Chondrocyte (in vitro differentiated cells): ENCODE measurements around the gene RNF103. TPM values are rescaled to one million over a fixed set of nuclear protein-coding genes. Genes with fewer than 3 reads are reported as not detected.

ENCODE experiments used
- DNase-seq: peaks from one replicate; pipeline ENCODE4 v3.0.0; 2021; ENCODE audit warnings: mixed read lengths, low spot score
- H3K27ac Mint-ChIP-seq: one replicate; pipeline ENCODE4 v1.8.0; 2021; ENCODE audit warnings: mild to moderate bottlenecking, moderate library complexity, mixed read lengths; ENCODE audit not compliant: unreplicated experiment
- H3K27me3 Mint-ChIP-seq: 2 replicates; pipeline ENCODE4 v1.8.0; 2021; ENCODE audit warnings: low read depth, mixed read lengths
- H3K36me3 Mint-ChIP-seq: 2 replicates; pipeline ENCODE4 v1.8.0; 2021; ENCODE audit warnings: low read depth, mixed read lengths
- H3K4me1 Mint-ChIP-seq: 2 replicates; pipeline ENCODE4 v1.8.0; 2021; ENCODE audit warnings: low read depth, mild to moderate bottlenecking, mixed read lengths
- H3K4me3 Mint-ChIP-seq: one replicate; pipeline ENCODE4 v1.8.0; 2021; ENCODE audit warnings: mild to moderate bottlenecking, moderate library complexity, mixed read lengths; ENCODE audit not compliant: unreplicated experiment
- H3K9me3 Mint-ChIP-seq: 2 replicates; pipeline ENCODE4 v1.8.0; 2021; ENCODE audit warnings: low read depth, mixed read lengths
- total RNA-seq: library from RNA; stranded (reverse); gene quantifications from 3 replicates; pipeline ENCODE4 v1.2.1, GENCODE V29; 2021
- TF ChIP-seq, protein P1 (sequence below): fragments of 200-600 bp; sonication (generic); IDR thresholded peaks from 2 replicates; pipeline ENCODE4 v1.5.0; 2021; ENCODE audit warnings: antibody characterized with exemption, mild to moderate bottlenecking, moderate library complexity

The RNF103 gene
- total RNA-seq, 1 donor from 2014 or later: 32.4 TPM

DNA sequence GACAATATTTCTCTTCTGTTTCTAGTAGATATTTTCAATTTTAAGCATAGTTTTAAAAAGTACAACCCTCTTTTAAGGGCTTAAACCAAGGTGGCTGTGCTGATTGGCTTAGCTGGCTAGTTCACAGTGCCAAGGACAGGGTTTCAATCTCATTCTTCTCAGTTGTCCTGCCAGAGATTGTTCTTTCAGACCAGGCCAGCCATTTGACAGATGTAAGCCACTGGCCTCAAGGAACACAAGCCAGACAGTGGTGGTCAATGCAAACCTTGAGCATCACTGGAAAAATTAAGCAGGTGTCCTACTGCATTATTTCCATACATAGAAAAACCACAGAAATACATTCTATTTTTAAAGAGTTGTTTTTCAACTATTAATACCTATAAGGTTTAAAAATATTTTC lies 5.9 kb downstream of the RNF103 start:
- H3K4me1 Mint-ChIP-seq: peaks cover 16% of the 10 kb centered on the region
- no peaks in the 10 kb centered on the region for H3K9me3 Mint-ChIP-seq
- no peak for DNase-seq
- no peaks in the 10 kb centered on the region for H3K27me3 Mint-ChIP-seq
- TF ChIP-seq, protein P1, sequence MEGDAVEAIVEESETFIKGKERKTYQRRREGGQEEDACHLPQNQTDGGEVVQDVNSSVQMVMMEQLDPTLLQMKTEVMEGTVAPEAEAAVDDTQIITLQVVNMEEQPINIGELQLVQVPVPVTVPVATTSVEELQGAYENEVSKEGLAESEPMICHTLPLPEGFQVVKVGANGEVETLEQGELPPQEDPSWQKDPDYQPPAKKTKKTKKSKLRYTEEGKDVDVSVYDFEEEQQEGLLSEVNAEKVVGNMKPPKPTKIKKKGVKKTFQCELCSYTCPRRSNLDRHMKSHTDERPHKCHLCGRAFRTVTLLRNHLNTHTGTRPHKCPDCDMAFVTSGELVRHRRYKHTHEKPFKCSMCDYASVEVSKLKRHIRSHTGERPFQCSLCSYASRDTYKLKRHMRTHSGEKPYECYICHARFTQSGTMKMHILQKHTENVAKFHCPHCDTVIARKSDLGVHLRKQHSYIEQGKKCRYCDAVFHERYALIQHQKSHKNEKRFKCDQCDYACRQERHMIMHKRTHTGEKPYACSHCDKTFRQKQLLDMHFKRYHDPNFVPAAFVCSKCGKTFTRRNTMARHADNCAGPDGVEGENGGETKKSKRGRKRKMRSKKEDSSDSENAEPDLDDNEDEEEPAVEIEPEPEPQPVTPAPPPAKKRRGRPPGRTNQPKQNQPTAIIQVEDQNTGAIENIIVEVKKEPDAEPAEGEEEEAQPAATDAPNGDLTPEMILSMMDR: no peak
- no peak overlapping the region for H3K27ac Mint-ChIP-seq
- no peak overlapping the region for H3K4me3 Mint-ChIP-seq
- peaks cover 16% of the 10 kb centered on the region for H3K36me3 Mint-ChIP-seq

DNA sequence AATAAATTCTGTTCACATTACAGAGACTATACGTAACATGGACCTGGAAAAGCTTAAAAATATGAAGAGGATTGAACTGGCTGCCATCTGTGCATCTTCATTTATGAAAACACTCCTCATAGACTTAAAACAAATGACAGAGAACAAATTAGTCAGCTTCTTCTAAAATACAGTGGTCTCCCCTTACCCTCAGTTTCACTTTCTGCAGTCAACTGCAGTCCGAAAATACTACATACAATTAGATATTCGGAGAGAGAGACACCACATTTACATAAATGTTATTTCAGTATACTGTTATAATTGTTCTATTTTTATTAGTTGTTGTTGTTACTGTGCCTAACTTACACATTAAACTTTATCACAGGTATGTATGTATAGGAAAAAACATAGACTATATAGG lies 6.5 kb downstream of the RNF103 start:
- no peak for DNase-seq
- Mint-ChIP-seq H3K4me1 (peaks cover 16% of the 10 kb centered on the region), H3K4me3 (no peak overlapping the region)

DNA sequence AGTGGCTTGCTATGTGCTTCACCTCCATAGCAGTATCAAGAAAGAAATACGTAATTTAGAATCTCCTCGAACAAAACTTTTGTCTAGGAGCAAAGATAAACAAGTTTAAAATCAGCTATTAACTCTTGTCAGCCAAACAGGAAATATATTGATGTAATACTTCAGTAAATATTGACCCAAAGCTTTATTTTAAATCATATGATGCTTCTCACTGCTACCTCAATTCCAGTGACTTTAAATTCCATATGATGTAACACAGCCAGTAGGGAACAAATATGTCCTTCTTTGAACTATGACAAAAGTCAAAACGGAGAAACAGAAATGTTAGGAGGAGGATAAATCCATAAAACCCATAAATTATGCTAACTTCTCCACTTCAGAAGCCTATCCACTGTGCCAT lies 7.2 kb downstream of the RNF103 start:
- no peak for DNase-seq
- no peak overlapping the region for H3K4me3 Mint-ChIP-seq
- TF ChIP-seq, protein P1: no peak
- H3K27ac Mint-ChIP-seq: no peak overlapping the region
- H3K9me3 Mint-ChIP-seq: no peaks in the 10 kb centered on the region
- H3K27me3 Mint-ChIP-seq: no peaks in the 10 kb centered on the region
- H3K4me1 Mint-ChIP-seq: peaks cover 12% of the 10 kb centered on the region
- peaks cover 20% of the 10 kb centered on the region for H3K36me3 Mint-ChIP-seq

More for the DNA sequence above, 6.5 kb downstream of the RNF103 start:
- Mint-ChIP-seq H3K9me3 (no peaks in the 10 kb centered on the region), H3K27me3 (no peaks in the 10 kb centered on the region), H3K27ac (no peak overlapping the region), H3K36me3 (peaks cover 16% of the 10 kb centered on the region)
- TF ChIP-seq, protein P1: no peak

DNA sequence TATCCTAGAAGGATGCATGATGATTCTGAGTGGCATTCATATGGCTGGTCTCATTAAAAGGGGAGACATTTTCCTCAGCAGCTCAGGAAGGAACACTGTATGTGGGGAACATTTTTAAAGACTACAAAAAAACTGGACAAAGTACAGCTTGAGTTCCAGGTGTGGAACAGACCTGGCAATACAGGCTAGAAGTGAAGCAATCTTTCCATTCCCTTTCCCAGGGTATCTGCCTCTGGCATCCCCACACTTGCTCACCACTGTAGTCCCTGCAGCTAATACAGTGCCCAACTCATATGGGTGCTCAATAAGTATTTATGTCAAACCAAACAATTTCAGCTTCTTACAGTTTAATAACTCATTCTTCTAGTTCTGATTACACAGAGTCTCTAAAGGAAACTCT lies 8.1 kb downstream of the RNF103 start:
- Mint-ChIP-seq H3K27me3 (no peaks in the 10 kb centered on the region), H3K9me3 (no peaks in the 10 kb centered on the region), H3K4me1 (peaks cover 5% of the 10 kb centered on the region), H3K36me3 (peaks cover 29% of the 10 kb centered on the region), H3K4me3 (no peak overlapping the region), H3K27ac (no peak overlapping the region)
- TF ChIP-seq, protein P1: no peak
- no peak for DNase-seq

DNA sequence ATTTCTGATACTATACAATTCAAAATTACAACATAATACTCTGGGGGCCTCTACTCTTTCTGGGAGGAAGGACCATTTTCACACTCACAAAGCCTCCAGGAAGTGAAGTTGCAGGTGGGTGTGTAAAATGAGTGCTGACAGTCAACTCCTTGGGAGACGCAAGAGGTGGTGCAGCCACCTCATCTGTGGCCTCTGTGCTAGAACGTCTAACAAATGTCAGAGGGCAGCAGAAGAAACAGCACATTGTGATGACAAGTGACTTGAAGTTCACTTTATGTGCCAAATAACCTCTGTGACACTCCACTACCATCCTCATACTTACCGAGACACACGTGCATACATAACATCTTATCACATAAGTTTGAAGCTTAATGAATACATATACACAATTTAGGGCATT lies 10.2 kb downstream of the RNF103 start:
- H3K27ac Mint-ChIP-seq: no peak overlapping the region
- H3K36me3 Mint-ChIP-seq: peaks cover 33% of the 10 kb centered on the region
- no peaks in the 10 kb centered on the region for H3K9me3 Mint-ChIP-seq
- no peaks in the 10 kb centered on the region for H3K27me3 Mint-ChIP-seq
- H3K4me3 Mint-ChIP-seq: no peak overlapping the region
- no peaks in the 10 kb centered on the region for H3K4me1 Mint-ChIP-seq
- TF ChIP-seq, protein P1: no peak
- no peak for DNase-seq
